OCI-LY7 (cell line): ENCODE results near the gene COL8A1. TPM values are rescaled to one million over a fixed set of nuclear protein-coding genes. Genes with fewer than 3 reads are reported as not detected.

Experiments used
- BruUV-seq: library from RNA; stranded (reverse); fragments of 400-500 nt; replicated peaks from 2 replicates; lab custom pipeline; 2021; lab: Mats Ljungman, UMichigan
- CTCF ChIA-PET: fragments of 300-600 bp; sonication (Branson Sonifier 250); formaldehyde crosslinking; loops from one replicate; lab custom pipeline; 2022; ENCODE audit warnings: antibody characterized with exemption; ENCODE audit not compliant: unreplicated experiment; lab: Charles Lee
- POLR2A ChIA-PET: fragments of 300-600 bp; sonication (Branson Sonifier 250); formaldehyde crosslinking; loops from one replicate; lab custom pipeline; 2022; ENCODE audit warnings: antibody characterized with exemption; lab: Charles Lee
- DNase-seq: peaks from one replicate; pipeline ENCODE4 v3.0.0-alpha.2; 2015; ENCODE audit warnings: low spot score
- H2AFZ ChIP-seq: fragments of 200-600 bp; sonication (generic), shearing (Covaris generic); 2 replicates; pipeline ENCODE4 v1.6.1; 2014; ENCODE audit warnings: mild to moderate bottlenecking, antibody characterized with exemption, low read length, moderate library complexity
- H3K27ac ChIP-seq: fragments of 200-600 bp; sonication (generic); 2 replicates; pipeline ENCODE4 v1.5.1; 2014; ENCODE audit warnings: mixed run types, low read depth, mild to moderate bottlenecking, moderate library complexity, low read length, inconsistent platforms; ENCODE audit not compliant: poor library complexity, severe bottlenecking
- H3K36me3 ChIP-seq: fragments of 200-600 bp; sonication (generic); 2 replicates; pipeline ENCODE4 v1.6.1; 2014; ENCODE audit warnings: mild to moderate bottlenecking, antibody characterized with exemption, low read length, moderate library complexity, mixed read lengths; ENCODE audit not compliant: insufficient read depth
- H3K4me1 ChIP-seq: fragments of 200-600 bp; sonication (generic); 2 replicates; pipeline ENCODE4 v1.5.1; 2014; ENCODE audit warnings: mild to moderate bottlenecking, low read length; ENCODE audit not compliant: insufficient read depth, poor library complexity, severe bottlenecking
- H3K4me2 ChIP-seq: fragments of 200-600 bp; sonication (generic); 2 replicates; pipeline ENCODE4 v1.6.1; 2014; ENCODE audit warnings: mild to moderate bottlenecking, low read length
- H3K4me3 ChIP-seq: fragments of 200-600 bp; sonication (generic); 2 replicates; pipeline ENCODE4 v1.5.1; 2014; ENCODE audit warnings: mild to moderate bottlenecking, low read depth, low read length; ENCODE audit not compliant: poor library complexity, severe bottlenecking
- H3K79me2 ChIP-seq: fragments of 200-600 bp; sonication (generic); 2 replicates; pipeline ENCODE4 v1.6.1; 2016; ENCODE audit warnings: low read depth, mild to moderate bottlenecking, low read length, moderate library complexity, mixed read lengths; ENCODE audit not compliant: insufficient read depth
- H3K9me2 ChIP-seq: fragments of 200-600 bp; sonication (generic); 2 replicates; pipeline ENCODE4 v1.6.1; 2016; ENCODE audit warnings: mild to moderate bottlenecking, low read length, mixed read lengths; ENCODE audit not compliant: insufficient read depth
- H3K9me3 ChIP-seq: fragments of 200-600 bp; sonication (generic); 2 replicates; pipeline ENCODE4 v1.6.1; 2014; ENCODE audit warnings: mild to moderate bottlenecking, mixed run types, low read length, mixed read lengths
- H4K20me1 ChIP-seq: fragments of 200-600 bp; sonication (generic); 2 replicates; pipeline ENCODE4 v1.6.1; 2014; ENCODE audit warnings: mild to moderate bottlenecking, antibody characterized with exemption, low read length, moderate library complexity, mixed read lengths; ENCODE audit not compliant: insufficient read depth
- EZH2phosphoT487 ChIP-seq: fragments of 200-600 bp; sonication (generic); IDR thresholded peaks from 2 replicates; pipeline ENCODE4 v1.6.1; 2018; ENCODE audit warnings: low read depth, borderline replicate concordance, mild to moderate bottlenecking, mixed run types, antibody characterized with exemption, low read length, moderate library complexity, mixed read lengths
- intact Hi-C: fragments of 100-400 bp; cut with micrococcal nuclease; formaldehyde crosslinking; loops from one replicate; pipeline ENCODE4 v1.10.0; 2022; ENCODE audit not compliant: unreplicated experiment
- total RNA-seq, 2 experiments: library from RNA; depleted of rRNA in 1 of 2; stranded (reverse); fragments of >200 nt in 1 of 2; shearing (Covaris generic) in 1 of 2; gene quantifications; 2 replicates each; pipeline ENCODE4 v1.2.3, GENCODE V29; 2014 to 2022
- TF ChIP-seq, protein P1 (sequence below): fragments of 200-600 bp; sonication (generic); conservative IDR thresholded peaks from 2 replicates; pipeline ENCODE4 v1.5.1; 2014; ENCODE audit warnings: mild to moderate bottlenecking, antibody characterized with exemption, low read length, moderate library complexity, mixed read lengths

Gene COL8A1
- total RNA-seq, 2 experiments from 2014 or later = 0.10 TPM; not detected in 1

DNA sequence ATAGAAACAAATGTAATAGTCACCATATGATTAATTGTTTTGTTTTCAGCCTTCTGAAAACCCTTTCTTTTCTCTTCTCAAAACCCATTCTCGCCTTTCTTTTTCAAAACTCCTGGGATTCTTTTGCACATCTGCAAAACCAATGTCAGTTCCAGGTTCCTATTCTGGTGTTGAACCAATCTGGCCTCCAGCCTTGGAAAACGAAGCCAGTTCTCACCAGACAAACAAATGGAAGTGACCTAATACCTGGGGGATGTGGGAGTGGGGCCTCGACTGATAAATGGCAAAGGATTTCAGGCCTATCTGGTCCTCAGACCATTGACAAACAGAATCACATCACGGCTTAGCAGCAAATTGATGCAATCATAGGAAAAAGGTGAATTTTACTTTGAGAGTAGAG, 73.0 kb downstream of the COL8A1 start:
- no peak overlapping the region for H2AFZ ChIP-seq
- BruUV-seq = no TSS peak
- no peak overlapping the region for H3K27ac ChIP-seq
- H3K4me1 ChIP-seq = no peaks in the 10 kb centered on the region
- no peak overlapping the region for H3K4me3 ChIP-seq
- TF ChIP-seq EZH2phosphoT487 = no peak
- TF ChIP-seq, protein P1, sequence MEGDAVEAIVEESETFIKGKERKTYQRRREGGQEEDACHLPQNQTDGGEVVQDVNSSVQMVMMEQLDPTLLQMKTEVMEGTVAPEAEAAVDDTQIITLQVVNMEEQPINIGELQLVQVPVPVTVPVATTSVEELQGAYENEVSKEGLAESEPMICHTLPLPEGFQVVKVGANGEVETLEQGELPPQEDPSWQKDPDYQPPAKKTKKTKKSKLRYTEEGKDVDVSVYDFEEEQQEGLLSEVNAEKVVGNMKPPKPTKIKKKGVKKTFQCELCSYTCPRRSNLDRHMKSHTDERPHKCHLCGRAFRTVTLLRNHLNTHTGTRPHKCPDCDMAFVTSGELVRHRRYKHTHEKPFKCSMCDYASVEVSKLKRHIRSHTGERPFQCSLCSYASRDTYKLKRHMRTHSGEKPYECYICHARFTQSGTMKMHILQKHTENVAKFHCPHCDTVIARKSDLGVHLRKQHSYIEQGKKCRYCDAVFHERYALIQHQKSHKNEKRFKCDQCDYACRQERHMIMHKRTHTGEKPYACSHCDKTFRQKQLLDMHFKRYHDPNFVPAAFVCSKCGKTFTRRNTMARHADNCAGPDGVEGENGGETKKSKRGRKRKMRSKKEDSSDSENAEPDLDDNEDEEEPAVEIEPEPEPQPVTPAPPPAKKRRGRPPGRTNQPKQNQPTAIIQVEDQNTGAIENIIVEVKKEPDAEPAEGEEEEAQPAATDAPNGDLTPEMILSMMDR = no peak
- H3K9me3 ChIP-seq = no peaks in the 10 kb centered on the region
- DNase-seq = no peak
- no peaks in the 10 kb centered on the region for H4K20me1 ChIP-seq
- ChIA-PET POLR2A (no interaction called here), CTCF (no interaction called here)
- intact Hi-C loops = no loop called here
- H3K36me3 ChIP-seq = no peaks in the 10 kb centered on the region
- no peaks in the 10 kb centered on the region for H3K79me2 ChIP-seq
- no peak overlapping the region for H3K4me2 ChIP-seq
- no peaks in the 10 kb centered on the region for H3K9me2 ChIP-seq

DNA sequence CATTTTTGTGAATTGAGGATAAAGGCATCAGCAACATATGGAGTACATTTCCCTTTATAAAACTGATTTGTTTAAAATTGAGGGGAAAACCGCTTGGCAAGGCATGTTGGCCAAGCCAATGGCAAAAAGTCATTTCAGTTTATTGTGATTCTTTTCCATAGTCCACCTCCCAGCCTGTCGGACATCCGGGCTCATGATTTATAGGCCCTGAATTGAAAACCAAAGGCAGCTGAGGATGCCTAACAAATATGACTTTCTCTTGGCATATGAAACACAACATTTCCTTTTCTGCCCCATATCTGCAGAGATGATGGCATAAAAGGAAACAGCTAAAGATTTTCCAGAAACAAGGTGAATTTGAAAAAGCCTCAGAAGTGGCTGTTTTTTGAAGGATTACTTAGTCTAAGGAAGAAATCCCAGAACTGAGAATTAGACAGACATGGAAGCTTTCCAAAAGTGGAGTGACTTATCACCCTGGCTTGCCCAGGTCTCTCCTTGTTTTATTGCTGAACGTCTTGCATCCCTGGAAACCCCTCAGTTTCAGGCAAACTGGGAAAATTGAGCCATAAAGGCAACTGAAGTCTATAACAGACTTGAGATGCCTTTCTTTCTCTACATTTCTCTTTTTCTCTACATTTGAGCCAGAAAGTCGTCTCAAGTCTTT, 74.0 kb downstream of the COL8A1 start:
- Histone ChIP-seq H3K27ac (no peak overlapping the region), H2AFZ (no peak overlapping the region), H4K20me1 (no peaks in the 10 kb centered on the region), H3K9me3 (no peaks in the 10 kb centered on the region), H3K4me1 (no peaks in the 10 kb centered on the region), H3K79me2 (no peaks in the 10 kb centered on the region), H3K4me2 (no peak overlapping the region), H3K36me3 (no peaks in the 10 kb centered on the region), H3K9me2 (no peaks in the 10 kb centered on the region), H3K4me3 (no peak overlapping the region)
- TF ChIP-seq EZH2phosphoT487 = no peak
- TF ChIP-seq, protein P1 = no peak
- intact Hi-C loops = no loop called here
- CTCF ChIA-PET = no interaction called here
- POLR2A ChIA-PET = interaction anchor here (0.5 kb wide), 1 partner anchor 47 kb away, joined by 4 read pairs; no protein-coding TSS in a partner anchor
- no TSS peak for BruUV-seq
- DNase-seq = no peak

DNA sequence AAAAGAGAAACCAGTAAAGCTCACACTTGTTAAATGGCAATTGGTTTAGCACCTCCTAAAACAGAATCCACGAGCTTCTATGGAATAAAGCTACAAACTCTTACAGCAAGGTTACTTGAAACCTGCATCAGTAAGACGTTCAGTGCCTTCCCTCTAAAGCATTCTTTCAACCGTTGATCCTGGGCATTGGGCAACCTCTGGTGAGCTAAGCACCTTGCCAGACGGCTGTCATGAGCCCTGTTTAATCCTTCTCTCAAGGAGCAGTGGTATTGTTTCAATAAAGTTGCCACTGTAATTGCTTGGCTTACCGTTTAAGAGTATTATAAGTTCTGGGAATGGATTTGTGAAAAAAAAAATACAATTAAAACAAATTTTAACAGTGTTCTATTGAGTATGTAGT, 75.0 kb downstream of the COL8A1 start:
- H3K36me3 ChIP-seq = no peaks in the 10 kb centered on the region
- no peak overlapping the region for H2AFZ ChIP-seq
- H4K20me1 ChIP-seq = no peaks in the 10 kb centered on the region
- POLR2A ChIA-PET = interaction anchor here (0.5 kb wide), 1 partner anchor 1812 kb away, joined by 3 read pairs; no protein-coding TSS in a partner anchor
- no peak for DNase-seq
- no peaks in the 10 kb centered on the region for H3K9me3 ChIP-seq
- H3K27ac ChIP-seq = no peak overlapping the region
- no peaks in the 10 kb centered on the region for H3K79me2 ChIP-seq
- no TSS peak for BruUV-seq
- no peaks in the 10 kb centered on the region for H3K4me1 ChIP-seq
- H3K4me2 ChIP-seq = no peak overlapping the region
- intact Hi-C loops = no loop called here
- H3K4me3 ChIP-seq = no peak overlapping the region
- CTCF ChIA-PET = no interaction called here
- no peaks in the 10 kb centered on the region for H3K9me2 ChIP-seq
- TF ChIP-seq, protein P1 = no peak
- TF ChIP-seq EZH2phosphoT487 = no peak
